NCI-H446 (cell line): ENCODE measurements around the gene VARS2.
"Not testable (repeated sequence)": the region's sequence is repeated elsewhere in the genome, so short reads cannot be mapped to it uniquely, and the experiment has no call there.

Experiments
- DNase-seq, 2 experiments: peaks; one replicate each; lab custom pipeline; 2025; lab: John Stamatoyannopoulos, UW

Gene VARS2

GRCh38 chr6:30914076-30914853 is at the start of gene VARS2:
TSS of gene VARS2 (plus strand) at chr6:30914238. CDS start at chr6:30914837, 599 bp downstream.
- DNase-seq, result peak; percentile 36 to 90

- no peak for DNase-seq
Measured at GRCh38 chr6:30864325-30864724, 49.7 kb upstream of the VARS2 start.

DNA sequence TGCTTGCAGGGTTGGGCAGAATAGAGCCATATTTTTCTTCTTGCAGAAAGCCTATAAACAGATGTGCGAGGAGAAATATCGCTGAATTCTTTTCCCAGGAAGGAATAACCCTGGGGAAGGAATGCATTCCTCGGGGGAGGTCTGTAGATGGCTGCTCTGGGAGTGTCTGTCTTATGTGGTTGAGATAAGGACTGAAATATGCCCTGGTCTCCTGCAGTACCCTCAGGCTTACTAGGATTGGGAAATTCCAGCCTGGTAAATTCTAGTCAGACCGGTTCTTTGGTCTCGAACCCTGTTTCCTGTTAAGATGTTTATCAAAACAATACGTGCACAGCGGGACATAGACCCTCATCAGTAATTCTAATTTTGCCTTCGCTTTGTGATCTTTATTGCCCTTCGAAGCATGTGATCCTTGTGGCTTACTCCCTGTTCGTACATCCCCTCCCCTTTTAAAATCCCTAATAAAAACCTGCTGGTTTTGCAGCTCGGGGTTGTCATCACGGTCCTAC is 44.7 kb upstream of the VARS2 start:
- DNase-seq, result not testable (repeated sequence)

- DNase-seq, result no peak
Measured at GRCh38 chr6:30870546-30870945, 43.5 kb upstream of the VARS2 start.

GRCh38 chr6:30871592-30872183 is 42.4 kb upstream of the VARS2 start:
- no peak for DNase-seq

- no peak for DNase-seq
Measured at GRCh38 chr6:30873137-30873640, 40.8 kb upstream of the VARS2 start.

GRCh38 chr6:30873795-30874194 is 40.2 kb upstream of the VARS2 start:
- not testable (repeated sequence) for DNase-seq

DNA sequence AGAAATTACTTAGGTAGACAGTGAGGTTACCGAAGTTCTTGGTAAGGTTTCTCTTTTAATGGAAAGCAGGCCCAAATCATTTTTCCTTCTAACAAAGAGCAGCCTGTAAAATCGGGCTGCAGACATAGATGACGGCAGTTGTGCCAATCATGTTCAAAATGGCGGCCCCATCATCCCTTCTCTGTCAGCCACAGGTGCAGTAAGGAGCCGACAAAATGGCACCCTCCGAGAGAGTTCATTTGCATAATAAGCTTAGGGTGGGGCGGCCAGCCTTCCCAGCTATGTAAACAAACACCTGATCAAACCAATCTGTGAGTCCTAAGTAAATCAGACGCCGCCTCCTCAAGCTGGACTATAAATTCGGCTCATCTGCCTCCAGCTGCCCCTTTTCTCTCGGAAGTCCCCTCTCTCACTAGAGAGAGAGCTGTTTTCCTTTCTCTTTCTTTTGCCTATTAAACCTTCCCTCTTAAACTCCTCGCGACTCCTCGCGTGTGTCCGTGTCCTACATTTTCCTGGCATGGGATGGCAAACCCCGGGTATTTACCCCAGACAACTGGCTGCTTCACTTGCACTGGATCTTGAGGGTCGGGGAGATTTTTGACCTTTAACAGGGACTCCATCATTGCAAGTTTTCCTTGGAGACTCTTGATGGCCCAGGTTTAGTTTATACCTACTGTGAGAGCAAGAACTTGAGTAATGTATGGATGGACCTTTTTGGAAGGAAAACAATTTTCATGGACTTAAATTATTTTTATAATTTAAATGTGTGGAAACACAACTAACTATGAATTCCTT is 38.6 kb upstream of the VARS2 start:
- peak in 1 of 2 experiments; percentile 37 for DNase-seq

DNA sequence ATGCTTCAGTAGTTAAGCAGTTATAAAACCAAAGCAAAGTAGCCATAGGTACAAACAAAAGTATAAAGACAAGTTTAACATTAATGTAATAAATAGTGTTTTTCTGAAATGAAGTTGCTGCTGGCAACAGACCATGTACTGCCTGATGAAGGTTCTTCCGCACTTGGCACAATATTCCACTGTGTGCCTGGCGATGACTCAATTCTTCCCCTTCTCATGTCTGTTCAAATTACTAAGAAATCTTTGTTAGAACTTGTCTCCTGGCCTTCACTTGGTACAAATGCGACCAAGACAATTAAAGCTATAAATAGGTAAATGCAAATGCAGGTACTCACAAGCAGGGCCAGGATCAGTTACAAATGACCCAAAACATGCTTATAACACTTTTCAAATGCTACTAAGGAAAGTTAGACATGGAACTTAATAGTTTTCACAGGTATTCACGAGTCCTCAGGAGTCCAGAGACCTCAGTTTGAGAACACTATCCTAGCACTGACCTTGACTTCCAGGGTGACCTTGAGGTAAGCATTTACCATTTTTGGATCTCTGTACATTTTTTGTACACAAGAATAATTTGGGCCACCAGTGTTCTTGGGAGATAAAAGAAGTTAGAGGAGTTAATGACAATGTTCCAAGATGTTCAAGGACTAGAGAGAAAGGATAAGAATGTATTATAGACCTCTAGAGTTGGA is 37.9 kb upstream of the VARS2 start:
- peak; percentile 34 to 74 for DNase-seq

DNA sequence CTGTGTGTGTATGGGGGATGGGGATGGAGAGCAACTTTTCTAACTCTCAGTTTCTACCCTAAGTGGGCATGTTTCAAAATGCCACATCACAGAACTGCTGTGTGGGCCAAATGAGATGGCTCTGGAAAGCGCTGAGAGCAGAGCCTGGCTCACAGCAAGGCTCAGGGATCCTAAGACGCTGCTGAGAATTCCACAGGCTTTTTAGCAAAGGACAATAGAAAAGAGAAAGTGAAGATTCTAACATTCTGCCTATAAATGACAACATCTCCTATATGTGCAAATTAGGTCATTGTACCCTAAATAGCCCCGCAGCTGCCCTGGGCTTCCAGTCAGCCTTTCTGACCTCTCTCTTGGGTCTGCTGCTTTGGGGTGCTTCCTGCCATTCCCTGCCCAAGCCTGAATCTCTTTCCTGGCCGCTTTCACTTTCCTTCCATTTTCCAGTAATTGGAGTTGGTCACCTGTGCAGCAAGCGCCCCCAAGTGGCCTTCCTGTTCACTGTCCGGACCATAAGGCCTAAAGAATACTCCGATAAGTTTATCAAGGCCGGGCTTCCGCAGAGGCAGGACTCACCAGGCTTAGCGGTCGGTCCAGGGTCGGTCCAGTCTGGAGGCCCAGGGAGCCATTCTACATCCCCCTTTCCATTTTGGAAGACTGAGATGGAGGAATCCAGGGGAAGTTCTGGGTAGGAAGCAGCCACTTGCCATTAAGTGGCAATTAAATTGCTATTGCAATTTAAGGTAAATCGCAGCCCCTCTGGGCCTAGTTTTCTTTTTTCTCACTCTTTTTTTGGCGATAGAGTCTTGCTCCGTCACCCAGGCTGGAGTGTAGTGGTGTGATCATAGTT is 36.4 kb upstream of the VARS2 start:
- peak; percentile 86 to 87 for DNase-seq

DNA sequence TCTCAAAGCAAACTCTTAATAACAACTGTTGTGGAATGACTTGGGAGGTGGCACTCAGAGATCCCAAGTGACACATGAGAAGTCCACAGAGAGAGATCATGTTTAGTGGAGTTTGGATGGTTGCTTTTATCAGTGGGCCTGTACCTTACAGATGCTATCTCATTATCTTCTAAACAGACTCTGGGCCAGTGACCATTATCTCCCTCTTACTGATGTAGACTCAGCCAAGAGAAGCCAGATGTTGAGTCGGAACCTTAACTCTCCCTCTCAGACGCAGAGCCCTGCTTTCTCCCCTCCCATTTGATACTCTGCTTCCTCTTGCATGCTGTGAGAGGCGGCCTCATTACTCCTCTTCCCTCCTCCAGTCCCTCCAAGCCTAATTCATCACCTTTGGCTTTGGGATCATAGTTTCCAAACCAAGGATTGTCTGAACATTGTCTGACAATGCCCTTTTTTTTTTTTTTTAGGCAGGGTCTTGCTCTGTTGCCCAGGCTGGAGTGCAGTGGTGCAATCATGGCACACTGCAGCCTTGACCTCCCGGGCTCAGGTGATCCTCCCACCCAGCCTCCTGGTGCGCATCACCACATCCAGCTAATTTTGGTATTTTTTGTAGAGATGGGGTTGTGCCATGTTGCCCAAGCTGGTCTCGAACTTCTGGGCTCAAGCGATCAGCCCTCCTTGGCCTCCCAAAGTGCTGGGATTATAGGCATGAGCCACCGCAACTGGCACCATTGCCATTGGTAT is 34.2 kb upstream of the VARS2 start:
- no peak for DNase-seq

- DNase-seq, result no peak
Measured at GRCh38 chr6:30880698-30881252, 33.3 kb upstream of the VARS2 start.

DNA sequence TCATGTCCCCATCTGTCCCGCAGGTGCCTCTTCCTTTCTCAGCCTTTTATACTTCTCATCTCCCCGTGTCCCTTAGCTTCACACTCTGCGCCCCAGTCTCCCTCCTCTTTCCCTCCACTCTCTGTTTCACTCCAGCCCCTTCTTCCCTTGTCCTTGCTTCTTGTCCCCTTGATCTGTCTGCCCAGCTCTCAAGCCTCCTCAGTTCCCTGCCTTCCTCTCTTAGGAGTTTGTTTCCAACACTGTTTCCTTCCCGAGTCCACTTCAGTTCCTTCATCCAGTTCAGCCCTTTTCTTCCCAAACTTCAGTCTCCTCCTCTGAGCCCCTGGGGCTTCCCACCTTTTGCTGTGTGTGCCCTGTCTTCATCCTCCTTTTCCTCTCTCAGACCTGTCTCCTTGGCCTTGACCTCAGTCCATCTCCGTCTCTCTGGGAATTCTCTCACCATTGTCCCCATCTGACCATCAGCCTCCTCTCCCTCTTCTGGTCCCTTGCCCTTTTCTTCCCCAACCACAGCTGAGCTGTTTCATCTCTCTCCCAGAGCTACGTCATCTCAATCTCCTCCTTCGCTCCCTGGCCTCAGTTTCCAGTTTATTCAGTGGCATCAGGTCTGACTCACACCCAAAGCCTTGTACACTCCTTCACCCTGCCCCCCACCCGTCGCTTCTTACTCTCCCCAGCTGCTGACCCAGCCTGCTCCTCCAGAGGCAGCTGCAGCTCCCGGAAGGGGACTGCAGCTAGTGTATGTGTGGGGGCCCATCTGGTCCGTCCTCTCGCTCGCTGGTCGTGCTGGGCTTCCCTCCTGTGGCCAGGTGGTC is 32.4 kb upstream of the VARS2 start:
- DNase-seq, result no peak

- no peak for DNase-seq
Measured at GRCh38 chr6:30882204-30882758, 31.8 kb upstream of the VARS2 start.

- no peak for DNase-seq
Measured at GRCh38 chr6:30882759-30883684, 31.0 kb upstream of the VARS2 start.

GRCh38 chr6:30883685-30884520 is 30.1 kb upstream of the VARS2 start, which contains the start of gene DDR1:
TSS of gene DDR1 (plus strand) at chr6:30884519. CDS start at chr6:30888730, 4,211 bp downstream.
- peak in 1 of 2 experiments; percentile 68 for DNase-seq
